Fibroblast of upper back skin (primary cell): ENCODE measurements around the gene ARHGAP5.

Experiments used
- DNase-seq: peaks from one replicate; pipeline ENCODE4 v3.0.0-alpha.2; 2013

Gene ARHGAP5

GRCh38 chr14:32077081-32078022 lies at the start of gene ARHGAP5:
ARHGAP5 (plus strand) TSS chr14:32077304; CDS start chr14:32090670, 13,366 bp downstream.
- DNase-seq: peak; percentile 16

GRCh38 chr14:32028599-32028998 lies 48.5 kb upstream of the ARHGAP5 start:
- DNase-seq: peak; percentile 75

- DNase-seq: no peak
These were observed 43.6 kb upstream of the ARHGAP5 start for GRCh38 chr14:32033543-32033942.

- DNase-seq: peak; percentile 32
These were observed 38.2 kb upstream of the ARHGAP5 start for GRCh38 chr14:32038876-32039275.

GRCh38 chr14:32039401-32040030 lies 37.6 kb upstream of the ARHGAP5 start:
- DNase-seq: no peak

- DNase-seq: no peak
These were observed 33.5 kb upstream of the ARHGAP5 start for GRCh38 chr14:32043624-32044023.

GRCh38 chr14:32044454-32044853 lies 32.6 kb upstream of the ARHGAP5 start:
- DNase-seq: no peak

- peak; percentile 35 for DNase-seq
These were observed 29.3 kb upstream of the ARHGAP5 start for GRCh38 chr14:32047791-32048190.

- DNase-seq: no peak
These were observed 27.6 kb upstream of the ARHGAP5 start for GRCh38 chr14:32049361-32050088.

GRCh38 chr14:32050878-32051277 lies 26.2 kb upstream of the ARHGAP5 start:
- DNase-seq: no peak

GRCh38 chr14:32054536-32054935 lies 22.6 kb upstream of the ARHGAP5 start:
- DNase-seq: no peak

- DNase-seq: no peak
These were observed 21.9 kb upstream of the ARHGAP5 start for GRCh38 chr14:32055175-32055574.

GRCh38 chr14:32059702-32060101 lies 17.4 kb upstream of the ARHGAP5 start:
- DNase-seq: no peak

- DNase-seq: no peak
These were observed 12.2 kb upstream of the ARHGAP5 start for GRCh38 chr14:32064931-32065330.

GRCh38 chr14:32068708-32069107 lies 8.4 kb upstream of the ARHGAP5 start:
- DNase-seq: no peak

GRCh38 chr14:32070282-32070681 lies 6.8 kb upstream of the ARHGAP5 start:
- DNase-seq: no peak

- no peak for DNase-seq
These were observed 4.4 kb upstream of the ARHGAP5 start for GRCh38 chr14:32072676-32073075.

- peak; percentile 85 for DNase-seq
These were observed 3.4 kb upstream of the ARHGAP5 start for GRCh38 chr14:32073537-32074189.

- peak; percentile 24 for DNase-seq
These were observed 2.1 kb upstream of the ARHGAP5 start for GRCh38 chr14:32074887-32075572.

GRCh38 chr14:32075672-32076277 lies 1.3 kb upstream of the ARHGAP5 start:
- DNase-seq: no peak

- peak; percentile 97 for DNase-seq
These were observed 625 bp upstream of the ARHGAP5 start for GRCh38 chr14:32076278-32077080.
